ENCODE measurements around the gene KLRG1.

The KLRG1 gene

DNA sequence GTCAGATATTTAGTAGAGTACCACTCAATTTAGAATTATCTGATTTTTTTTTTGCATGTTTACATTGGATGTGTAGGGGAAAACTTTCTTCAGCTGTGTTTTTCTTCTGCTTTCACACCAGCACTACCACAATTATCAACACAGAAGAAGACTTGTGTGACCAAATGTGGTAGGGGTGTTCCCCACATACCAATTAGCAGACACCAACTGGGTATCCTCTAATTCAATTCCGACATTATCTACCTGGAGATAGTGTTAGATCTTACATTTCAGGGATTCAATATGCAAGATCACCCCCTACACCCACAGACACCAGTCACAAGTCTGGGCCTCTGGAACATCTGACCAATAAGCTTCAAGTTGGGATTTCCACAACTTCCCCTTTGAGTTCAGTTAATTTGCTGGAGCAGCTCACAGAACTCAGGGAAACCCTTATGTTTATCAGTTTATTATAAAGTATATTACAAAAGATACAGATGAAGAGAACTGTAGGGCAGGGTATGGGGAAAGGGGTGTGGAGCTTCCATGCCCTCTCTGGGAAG, 4.1 kb upstream of the KLRG1 start:
- no peak for DNase-seq (ENCODE audit: low spot score)

DNA sequence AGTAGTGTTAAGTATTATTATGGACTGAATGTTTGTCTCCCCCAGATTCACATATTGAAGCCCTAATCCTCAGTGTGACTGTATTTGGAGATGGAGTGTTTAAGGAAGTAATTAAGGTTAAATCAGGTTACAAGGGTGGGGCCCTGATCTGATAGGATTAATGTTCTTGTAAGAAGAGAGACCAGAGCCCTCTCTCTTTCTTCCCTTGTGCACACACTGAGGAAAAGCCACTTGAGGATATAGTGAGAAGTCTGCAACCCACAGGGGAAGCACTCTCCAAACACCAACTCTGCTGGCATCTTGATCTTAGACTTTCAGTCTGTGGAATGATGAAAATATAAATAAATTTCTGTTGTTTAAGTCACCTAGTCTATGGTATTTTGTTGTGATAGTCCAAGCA, 2.2 kb upstream of the KLRG1 start:
- no peak for DNase-seq (ENCODE audit: low spot score)

DNA sequence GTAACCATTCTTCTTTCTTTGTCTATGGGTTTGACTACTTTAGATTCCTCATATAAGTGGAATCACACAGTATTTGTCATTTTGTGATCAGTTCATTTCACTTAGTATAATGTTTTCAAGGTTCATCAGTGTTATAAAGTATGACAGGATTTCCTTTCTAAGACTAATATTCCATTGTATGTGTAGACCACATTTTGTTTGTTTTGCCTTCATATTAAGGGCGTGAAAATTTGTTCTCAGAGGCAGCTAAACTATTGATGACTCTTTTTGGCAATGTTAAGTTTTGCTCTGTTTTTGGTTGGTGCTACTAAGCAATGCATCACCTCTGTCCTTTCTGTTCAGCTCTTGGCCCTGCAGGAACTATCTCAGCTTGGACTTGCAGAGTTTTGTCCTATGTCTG, 1.7 kb upstream of the KLRG1 start:
- DNase-seq (ENCODE audit: low spot score), result no peak

DNA sequence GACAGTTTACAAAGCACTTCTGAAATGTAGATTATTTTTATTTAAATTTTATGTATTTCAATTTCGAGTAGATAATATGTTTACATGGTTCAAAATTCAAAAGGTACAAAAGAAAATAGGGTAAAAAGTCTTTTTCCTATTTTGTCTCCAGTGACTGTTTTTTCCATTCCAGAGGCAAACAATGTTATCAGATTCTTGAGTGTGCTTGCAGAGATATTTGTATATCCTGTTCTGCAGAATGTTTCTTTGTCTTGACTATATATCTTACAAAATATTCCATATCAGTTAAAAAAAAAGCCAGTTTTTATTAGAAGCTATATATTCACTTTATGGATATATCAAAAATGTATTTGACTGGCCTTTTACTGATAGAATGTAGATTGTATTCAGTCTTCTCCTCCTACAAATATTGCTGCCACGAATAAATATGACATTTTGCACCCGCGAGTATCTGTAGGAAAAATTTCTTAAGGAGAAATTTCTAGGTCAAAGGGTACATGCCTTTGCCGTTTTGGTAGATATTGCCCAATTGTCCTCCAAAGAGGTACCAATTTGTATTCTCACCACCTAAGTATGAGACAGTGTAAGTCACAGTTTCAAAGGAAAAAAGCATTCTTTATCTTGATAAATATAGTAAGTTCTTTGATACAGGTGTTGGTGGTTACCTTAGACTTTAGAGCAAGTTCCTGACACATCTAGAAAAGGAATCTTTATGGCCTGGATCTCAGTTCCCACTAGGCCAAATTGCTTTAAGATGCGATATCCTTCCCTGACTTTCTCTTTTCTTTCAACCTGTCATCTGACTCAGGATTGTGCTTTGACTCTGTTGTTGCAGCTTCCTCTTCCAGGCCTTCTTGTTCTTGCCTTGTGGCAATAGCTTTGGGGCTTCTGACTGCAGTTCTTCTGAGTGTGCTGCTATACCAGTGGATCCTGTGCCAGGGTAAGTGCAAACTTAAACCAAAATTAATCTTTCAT, 2.3 kb downstream of the KLRG1 start:
- no peak for DNase-seq (ENCODE audit: low spot score)

DNA sequence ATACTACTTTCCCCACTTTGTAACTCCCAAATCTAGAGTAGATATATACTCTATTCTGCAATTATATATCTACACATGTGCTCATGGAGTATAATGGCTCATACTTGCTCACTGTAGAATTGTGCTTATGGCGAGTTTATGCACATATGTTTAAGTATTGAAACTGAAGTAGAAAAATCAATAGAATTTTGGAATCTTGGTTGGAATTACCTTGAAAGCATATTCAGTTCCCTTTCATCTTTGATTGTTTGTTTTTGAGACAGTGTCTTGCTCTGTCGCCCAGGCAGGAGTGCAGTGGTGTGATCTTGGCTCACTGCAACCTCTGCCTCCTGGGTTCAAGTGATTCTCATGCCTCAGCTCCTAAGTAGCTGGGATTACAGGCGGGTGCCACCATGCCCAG, 4.5 kb downstream of the KLRG1 start:
- no peak for DNase-seq (ENCODE audit: low spot score)

DNA sequence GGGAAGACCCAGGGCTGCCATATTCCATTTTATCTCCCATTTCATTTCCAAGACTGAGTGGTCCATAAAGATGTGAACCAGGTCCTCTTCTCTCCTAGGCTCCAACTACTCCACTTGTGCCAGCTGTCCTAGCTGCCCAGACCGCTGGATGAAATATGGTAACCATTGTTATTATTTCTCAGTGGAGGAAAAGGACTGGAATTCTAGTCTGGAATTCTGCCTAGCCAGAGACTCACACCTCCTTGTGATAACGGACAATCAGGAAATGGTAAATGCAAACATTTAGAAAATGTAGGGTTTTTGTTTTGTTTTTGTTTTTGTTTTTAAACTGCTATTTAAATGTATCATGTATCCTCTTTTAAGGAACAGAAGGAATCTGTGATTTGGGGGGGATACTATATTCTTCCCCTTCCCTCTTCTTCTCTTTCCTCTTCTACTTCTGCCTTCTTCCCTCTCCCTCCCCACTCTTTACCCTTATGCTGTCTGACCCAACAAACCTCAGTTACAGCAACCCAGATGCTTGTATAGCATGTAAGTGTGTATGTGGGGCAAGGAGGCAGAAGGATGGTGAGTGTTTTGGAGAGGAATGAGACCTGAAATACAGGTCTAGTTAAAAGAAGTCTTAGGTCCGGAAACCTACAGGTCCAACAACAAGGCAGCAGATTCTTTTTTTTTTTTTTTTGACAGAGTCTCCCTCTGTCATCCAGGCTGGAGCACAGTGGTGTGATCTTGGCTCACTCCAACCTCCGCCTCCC, 5.9 kb downstream of the KLRG1 start:
- no peak for DNase-seq (ENCODE audit: low spot score)

DNA sequence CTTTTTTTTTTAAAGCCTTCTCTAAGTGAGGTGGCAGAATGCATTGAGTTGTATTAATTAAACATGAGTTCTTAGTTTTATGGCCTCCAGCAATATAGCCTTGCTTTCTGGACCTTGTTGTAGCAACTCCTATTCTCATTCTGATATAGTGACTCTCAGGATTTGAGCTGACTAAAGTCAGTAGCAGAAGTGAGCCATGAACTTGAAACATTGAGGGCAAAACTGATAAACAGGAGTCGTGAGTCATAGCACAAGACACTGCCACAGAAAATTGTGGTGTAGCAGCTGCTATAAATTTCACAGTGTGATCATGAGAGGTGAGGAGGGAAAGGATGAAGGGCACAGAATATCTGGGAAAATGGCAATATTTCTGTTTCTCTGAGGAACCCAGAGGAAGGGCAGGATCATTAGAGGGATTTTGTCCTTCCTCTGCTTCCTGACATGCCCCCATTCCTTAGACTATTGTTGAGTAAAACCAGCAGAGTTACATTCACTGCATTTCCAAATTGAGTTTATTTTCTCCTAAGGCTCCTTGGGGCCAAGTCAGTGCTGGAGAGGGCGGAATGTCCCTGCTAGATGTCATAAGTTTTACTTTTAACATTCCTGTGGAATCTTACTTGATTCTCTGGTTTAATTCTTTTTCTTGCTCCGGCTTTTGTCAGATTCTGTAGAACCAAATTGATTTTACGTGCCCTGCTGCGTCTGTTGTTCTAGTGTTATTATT, 7.5 kb downstream of the KLRG1 start:
- DNase-seq (ENCODE audit: low spot score), result no peak

DNA sequence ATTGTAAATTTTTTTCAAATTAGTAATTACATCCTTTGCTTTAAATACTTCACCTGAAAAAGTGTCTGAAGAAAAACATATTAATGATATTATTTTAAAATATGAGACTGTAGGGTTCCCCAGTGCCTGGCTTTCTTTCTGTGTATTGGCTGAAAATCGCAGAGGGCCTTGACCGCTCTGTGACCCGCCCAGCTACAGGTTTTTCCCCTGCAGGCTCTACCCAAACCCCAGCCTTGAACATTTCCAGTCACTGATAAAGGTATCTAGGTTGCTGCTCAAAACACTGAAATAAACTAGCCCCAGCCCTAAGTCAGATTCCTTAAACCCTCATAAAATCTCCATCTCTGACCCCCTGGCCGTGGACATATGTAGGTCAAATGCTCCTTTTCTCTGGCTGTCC, 11.9 kb downstream of the KLRG1 start:
- DNase-seq (ENCODE audit: low spot score), result no peak

DNA sequence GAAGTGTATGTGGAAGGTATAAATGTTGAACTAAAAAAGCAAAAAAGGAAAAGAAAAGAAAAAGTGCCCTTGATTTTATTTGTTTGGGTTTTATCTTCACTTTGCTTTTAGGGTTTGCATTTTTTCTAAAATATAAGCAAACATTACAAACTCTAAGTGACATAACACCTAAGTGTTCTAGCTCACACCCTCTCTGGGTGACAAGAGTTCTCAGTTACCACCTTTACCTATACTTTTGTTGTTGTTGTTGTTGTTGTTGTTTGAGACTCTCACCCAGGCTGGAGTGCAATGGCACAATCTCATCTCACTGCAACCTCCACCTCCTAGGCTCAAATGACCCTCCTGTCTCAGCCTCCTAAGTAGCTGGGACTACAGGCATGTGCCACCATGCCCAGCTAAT, 13.0 kb downstream of the KLRG1 start:
- DNase-seq (ENCODE audit: low spot score), result no peak

DNA sequence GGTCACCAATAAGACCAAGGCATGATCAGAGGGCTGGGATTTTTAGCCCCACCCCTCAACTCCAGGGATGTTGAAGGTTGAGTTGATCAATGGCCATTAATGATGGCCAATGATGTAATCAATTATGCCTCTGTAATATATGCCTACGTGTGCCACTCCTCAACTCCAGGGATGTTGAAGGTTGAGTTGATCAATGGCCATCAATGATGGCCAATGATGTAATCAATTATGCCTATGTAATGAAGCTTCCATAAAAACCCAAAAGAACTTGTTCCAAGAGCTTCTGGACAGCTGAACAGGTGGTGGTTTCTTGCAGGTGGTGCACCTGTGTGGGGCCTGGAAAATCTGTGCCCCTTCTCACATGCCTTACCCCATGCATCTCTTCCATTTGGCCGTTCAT, 33.2 kb downstream of the KLRG1 start:
- no peak for DNase-seq (ENCODE audit: low spot score)

DNA sequence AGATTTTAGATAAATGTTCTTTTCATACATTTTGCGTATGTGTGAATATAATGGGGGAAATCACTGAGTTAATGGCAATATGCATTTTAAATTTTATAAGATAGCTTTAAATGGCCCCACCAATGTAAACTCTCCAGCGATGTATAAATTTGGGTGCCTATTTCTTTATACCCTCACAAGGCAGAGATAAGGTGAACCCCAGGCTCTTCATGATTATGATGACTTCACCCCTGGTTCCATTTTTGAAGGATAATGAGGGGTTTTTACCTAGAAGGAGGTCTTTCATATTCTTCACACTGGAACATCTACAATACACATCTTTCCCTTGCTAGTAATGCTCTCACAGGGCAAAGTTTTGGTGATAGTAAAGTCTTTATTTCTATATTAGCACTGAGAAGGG, 35.2 kb downstream of the KLRG1 start:
- no peak for DNase-seq (ENCODE audit: low spot score)

DNA sequence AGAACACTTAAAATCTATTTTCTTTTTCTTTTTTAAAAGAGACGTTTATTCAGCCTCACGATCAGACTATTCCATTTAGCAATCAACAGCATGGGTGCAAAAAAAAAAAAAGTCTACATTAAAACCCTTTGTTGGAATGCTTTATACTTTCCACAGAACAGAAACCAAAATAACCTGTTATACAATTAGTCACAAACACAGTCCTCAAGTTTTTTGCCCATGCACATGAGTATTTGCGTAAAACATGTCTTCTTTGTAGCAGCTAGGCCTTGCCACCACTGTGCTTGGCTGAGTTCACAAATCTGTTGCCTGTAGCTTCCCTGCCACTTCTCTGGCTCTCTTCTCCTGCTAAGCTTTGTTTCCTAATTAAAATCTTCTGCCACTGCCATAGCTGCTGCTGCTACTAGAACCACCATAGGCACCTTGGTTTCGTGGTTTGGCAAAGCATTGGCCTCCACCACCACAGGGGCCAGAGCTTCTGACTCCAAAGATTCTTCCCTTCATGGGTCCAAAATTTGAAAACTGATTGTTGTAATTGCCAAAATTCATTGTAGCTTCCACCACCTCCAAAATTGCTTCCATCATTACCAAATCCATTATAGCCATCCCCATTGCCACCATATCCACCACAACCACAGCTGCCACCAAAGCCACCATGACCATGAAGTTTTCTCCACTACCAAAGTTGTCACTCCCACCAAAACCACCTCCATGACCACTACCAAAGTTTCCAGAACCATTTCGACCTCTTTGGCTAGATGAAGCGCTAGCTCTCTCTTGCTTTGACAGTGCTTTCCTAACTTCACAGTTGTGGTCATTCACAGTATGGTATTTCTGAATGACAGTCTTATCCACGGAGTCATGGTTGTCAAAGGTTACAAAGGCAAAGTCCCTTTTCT, 38.1 kb downstream of the KLRG1 start:
- DNase-seq (ENCODE audit: low spot score), result no peak

DNA sequence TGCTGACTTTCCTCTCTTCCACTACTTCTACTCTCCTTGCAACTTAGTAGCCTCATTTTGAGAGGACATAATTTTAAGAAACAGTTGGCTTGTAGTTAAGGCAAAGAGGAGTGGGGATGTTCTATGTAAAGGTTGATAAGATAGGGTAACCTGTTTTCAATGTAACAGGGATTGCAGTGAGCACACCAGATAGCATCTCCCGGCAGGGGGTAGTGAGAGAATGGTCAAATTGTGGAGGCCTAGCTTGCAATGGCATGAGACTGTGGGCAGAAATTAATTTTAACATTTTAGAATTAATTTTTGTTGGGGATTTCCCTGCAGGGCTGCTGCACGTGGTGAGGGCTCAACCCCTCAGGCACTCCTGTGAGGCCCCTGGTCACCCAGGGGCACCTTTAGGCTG, 41.4 kb downstream of the KLRG1 start:
- no peak for DNase-seq (ENCODE audit: low spot score)

DNA sequence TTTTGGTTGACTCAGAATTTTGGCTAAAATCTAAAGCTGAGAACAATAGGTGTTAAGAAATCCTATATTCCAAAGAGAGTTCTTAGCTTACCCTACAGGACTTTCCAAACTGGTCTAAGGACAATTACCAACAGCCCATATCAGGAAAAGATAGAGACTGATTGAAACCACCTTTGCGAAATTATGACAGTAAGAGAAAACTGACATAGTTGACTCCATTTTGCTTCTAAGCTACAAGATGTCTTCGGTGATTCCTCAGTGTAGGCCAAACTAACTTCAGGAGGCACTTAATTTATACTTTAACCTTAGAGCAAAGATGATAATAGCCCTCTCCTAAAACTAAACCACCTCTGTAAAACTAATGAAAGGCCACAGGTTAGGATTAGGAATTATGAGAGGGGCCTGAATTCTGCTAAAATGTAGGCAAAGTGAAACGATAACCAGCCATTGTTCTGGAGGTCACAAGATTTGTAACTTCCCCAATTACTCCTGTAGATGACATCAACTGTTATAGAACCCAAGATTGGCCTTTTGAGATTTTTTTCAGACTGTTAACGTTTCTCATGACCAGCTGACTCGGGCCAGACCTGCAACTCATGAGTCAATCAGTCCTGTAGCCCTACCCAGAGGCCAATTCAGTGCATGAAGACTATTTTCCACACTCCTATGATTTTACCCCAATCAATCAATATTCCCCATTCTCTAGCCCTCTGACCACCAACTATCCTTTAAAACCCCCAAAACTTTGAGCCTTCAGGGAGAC, 43.0 kb downstream of the KLRG1 start:
- DNase-seq (ENCODE audit: low spot score), result no peak

DNA sequence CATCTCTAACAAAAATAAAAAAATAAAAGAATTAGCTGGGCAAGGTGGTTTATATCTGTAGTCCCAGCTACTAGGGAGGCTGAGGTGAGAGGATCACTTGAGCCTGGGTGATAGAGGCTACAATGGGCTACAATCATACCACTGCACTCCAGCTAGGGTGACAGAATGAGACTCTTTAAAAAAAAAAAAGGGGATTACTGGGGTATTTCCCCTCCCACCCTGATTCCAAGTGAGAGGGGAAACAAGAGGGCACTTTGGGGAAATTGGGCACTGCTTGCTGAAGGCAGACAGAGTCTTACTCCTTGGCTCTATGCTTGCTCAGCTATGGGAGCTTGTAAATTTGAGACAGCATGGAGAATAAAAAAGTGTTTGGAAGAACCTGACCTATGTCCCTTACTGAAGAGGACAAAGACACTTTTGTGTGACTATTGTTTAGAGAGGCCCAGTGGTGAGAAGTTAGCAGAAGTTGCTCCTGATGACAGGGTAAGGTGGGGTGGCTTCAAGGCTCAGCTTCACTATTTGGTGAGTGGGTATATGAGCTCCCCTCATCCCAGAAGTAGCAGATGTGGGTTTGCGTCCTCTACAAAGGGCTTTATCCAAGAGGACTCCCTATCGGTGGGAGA, 44.0 kb downstream of the KLRG1 start:
- no peak for DNase-seq (ENCODE audit: low spot score)

DNA sequence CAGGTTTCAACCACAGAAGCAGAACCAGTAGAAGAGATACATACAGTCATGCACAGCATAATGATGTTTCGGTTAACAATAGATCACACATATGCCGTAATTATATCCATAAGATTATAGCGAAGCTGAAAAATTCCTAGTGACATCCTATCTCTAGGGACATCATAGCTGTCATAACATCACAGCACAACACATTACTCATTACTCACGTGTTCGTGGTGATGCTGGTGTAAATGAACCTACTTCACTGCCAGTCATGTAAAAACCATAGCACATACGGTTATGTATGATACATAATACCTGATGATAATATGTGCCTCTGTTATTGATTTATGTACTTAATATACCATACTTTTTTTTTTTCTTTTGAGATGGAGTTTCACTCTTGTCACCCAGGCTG, 44.7 kb downstream of the KLRG1 start:
- DNase-seq (ENCODE audit: low spot score), result no peak

DNA sequence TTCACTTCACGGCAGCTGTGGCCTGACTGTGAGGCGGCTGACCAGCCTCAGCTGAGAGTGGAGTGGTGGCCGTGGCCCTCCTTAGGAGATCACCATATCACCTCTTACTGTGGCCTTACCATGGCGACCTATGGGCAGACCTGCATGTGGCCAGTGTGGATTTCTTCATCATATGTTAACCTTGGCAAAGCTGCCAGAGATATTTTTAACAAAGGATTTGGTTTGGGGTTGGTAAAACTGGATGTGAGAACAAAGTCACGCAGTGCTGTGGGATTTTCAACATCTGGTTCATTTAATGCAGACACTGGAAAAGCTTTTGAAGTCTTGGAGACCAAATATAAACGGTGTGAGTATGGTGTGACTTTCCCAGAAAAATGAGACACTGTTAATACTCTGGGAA, 46.9 kb downstream of the KLRG1 start:
- no peak for DNase-seq (ENCODE audit: low spot score)

DNA sequence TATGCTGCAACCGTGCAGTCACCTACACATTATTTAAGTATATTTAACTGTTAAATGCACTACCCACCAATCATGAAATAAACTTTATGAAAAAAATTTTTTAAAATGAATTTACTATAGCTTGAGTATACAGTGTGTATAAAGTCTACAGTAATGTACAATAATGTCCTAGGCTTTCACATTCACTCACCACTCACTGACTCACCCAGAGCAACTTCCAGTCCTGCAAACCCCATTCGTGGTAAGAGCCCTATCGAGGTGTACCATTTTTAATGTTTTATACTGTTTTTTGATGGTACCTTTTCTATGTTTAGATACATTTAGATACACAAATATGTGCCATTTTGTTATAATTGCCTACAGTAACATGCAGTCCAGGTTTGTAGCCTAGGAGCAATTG, 48.1 kb downstream of the KLRG1 start:
- no peak for DNase-seq (ENCODE audit: low spot score)

DNA sequence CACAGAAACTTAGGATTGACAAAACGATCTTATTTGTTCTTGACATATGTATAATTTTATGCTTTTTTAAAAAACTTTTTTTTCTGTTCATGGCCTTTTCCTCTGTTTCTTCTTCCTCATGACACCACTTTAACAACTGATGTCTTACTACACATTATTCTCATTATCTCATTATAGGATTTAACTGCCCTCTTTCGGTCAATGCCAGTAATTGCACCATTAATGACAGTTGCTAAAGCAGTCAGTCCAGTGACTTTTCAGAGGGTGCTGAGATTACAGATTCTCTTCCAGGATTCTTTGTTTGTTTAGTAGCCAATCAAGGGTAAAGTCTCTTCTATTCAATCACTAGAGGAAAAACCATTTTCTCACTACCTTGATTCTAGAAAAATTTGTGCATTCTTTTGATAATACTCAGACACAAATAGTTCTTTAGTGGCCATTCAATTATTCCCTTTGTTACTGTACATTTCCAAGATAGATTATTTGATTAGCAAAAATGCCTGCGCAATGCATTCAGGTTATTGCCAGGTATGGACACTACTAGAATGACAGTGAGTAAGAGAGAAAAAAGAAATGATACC, 50.1 kb downstream of the KLRG1 start:
- DNase-seq (ENCODE audit: low spot score), result peak; percentile 73

Data from LoVo (cell line).